Activated T-cell treated with anti-CD3 and anti-CD28 coated beads, Interleukin-2, amount 50 U/mL, for 48 hours (primary cell): ENCODE measurements around the gene MAB21L2.
"Not testable (repeated sequence)": the region's sequence is repeated elsewhere in the genome, so short reads cannot be mapped to it uniquely, and the experiment has no call there.

ENCODE experiments used
- DNase-seq, 2 experiments: peaks; one replicate each; pipeline ENCODE4 v3.0.0-alpha.2; 2020

MAB21L2 gene

DNA sequence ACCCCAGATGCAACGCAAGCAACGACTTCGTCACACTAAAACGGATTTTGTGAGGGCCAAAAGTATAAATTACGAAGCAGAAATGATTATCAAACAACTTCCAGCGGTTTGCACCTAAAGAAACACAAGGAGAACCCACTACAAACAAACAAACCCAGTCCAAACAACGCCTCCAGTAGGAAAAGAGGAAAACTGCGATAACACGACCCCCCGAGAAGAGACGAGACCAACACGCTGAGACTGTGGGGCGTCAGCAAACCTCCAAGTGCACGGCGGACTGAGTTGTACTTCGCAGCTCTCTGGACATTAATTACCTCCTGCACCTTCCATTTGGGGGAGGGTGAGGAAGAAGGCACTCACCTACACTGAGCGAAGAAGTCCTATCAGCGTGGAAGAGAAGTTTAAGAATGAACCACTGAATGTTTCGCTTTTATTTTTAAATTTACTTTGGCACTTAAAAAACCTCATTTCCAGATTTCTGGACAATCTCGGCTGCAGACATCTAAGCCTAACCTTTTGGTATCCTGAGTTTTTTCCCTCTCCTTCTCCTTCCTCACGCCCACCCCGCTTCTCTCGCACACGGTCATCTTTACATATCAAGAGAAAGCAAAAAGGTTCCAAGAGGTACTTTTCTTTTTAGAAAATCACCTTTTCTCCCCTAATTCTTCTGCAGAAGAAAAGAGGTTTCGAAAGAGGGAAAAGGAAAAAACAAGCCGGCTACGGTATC lies at the start of gene MAB21L2:
TSS of gene MAB21L2 (plus strand) at position 6 of the 727 bp plus-strand sequence. CDS start 879 bp downstream, outside the sequence.
- no peak for DNase-seq

DNA sequence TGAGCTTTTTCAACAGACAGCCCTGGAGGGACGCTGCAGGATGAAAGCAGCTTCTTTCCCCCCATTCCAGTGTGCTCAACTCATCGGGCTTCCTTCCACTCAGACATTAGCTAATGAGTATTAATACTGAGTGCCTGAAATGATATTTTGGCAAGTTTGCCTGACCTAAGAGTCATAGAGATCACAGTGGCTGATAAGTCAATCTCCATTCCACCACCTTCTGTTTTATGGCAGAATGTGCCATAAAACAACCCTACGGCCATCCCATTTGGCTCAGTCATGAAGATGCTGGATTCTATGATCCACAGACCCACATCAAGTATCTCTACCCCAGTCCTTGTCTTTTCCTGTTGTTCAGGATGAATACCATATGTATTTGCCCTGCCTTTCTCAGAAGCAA lies 48.3 kb upstream of the MAB21L2 start:
- no peak for DNase-seq

DNA sequence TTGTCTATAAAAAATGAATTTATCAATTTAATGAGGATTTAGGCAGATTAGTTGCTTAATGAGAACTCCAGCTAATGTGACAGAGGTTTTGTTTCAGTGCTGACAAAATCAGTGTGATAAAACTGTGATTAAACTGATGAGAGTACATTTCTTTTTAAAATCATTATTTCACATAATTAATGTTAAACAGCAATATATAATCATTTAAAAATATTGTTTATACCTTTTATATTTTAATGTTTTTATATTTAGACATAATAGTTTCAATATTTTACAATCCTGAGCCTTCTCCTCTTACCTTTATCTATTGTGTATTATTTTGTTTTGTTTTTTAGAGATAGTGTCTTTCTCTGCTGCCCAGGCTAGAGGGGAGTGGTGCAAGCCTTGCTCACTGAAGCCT lies 47.1 kb upstream of the MAB21L2 start:
- DNase-seq: no peak

DNA sequence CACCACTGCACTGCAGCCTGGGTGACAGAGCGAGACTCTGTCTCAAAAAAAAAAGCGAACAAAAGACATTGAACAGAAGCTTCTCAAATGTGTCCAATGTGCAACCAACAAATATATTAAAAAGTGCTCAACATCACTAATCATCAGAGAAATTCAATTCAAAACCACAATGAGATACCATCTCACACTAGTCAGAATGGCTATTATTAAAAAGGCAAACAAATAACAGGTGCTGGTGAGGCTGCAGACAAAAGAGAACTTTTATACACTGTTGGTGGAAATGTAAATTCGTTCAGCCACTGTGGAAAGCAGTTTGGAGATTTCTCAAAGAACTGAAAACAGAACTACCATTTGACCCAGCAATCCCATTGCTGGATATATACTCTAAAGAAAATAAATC lies 44.0 kb upstream of the MAB21L2 start:
- DNase-seq: not testable (repeated sequence)

DNA sequence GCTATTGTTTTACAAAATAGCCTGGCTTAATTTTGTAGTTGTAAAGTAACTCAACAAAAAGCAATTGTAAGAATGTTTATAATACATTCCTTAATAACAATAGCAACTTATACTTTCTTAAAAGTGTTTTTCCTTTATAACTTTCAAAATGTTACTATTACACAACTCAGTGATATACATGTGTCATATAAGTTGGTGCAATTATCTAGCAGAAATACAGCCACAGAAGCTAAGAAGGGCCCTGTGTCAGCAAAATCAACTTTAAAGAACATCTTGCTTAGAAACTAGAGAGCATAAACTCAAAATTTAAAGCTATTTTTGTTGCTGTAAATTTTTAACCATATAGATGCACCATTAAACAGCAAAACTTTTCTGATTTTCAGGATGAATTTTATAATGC lies 41.4 kb upstream of the MAB21L2 start:
- no peak for DNase-seq

DNA sequence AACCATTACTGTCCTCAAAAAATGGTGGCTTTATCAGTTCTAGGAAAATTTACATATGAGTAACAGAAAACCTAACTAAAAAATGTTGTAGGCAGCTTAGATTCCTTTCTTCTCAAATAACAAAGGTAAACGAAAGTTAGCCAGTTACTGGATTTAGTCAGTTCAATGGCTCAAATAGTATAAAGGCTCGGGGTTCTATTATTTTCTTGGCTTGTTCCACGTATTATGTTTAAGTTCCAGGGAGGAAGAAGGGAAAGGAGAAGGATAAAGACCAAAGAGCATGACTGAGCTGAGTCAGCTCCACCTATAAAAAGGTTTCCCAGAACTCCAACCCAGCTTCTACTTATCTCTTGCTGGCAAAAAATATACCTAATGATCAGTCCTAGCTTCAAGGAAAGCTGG lies 41.0 kb upstream of the MAB21L2 start:
- no peak for DNase-seq

DNA sequence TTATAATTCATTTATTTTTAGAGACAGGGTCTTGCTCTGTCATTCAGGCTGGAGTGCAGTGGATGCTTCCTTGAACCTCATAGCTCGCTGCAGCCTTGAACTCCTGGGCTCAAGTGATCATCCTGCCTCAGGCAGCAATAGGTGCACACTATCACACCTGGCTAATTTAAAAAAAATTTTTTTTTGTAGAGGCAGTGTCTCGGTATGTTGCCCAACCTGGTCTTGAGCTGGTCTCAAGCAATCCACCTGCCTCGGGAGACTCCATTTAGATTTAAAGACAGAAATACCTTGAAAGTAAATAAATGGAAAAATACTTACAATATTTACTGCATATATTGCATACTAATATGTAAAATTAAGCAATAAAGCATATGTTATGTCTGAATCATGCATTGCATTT lies 40.3 kb upstream of the MAB21L2 start:
- DNase-seq: no peak

DNA sequence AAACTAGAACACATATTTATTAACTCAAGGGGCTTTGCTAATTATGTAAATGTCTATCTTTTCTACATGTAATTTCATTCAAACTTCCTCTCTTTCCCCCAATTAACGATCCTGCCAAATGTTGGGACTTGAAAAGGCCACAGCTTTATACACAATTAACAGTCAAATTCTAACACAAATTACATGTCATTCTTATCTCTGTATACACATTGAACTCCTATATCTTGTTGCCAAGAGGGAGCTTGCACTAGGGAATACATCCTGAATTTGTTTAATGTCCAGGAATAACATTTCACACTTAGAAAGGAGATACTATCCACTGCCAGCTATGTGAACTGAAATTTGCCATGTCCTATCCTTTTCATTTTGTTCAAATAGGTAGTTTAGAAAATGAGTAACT lies 38.9 kb upstream of the MAB21L2 start:
- no peak for DNase-seq

DNA sequence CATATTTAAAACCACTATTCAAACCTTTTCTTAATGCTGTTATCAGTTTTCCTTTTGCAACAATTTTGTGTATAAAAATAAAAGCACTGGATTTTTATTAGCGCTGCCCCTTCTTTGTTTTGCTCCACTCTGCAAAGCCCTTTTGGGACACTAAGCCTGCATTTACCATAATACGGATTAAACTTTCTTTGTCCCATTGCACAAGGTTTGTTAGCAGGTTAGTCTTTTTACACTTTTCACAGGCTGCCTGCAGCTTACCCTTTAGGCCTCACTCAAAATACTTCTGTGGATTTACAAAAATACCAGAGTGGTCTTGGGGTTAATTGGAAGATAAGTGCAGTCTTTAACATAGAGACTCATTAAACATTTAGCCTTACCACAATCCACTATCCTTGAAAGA lies 35.7 kb upstream of the MAB21L2 start:
- no peak for DNase-seq

DNA sequence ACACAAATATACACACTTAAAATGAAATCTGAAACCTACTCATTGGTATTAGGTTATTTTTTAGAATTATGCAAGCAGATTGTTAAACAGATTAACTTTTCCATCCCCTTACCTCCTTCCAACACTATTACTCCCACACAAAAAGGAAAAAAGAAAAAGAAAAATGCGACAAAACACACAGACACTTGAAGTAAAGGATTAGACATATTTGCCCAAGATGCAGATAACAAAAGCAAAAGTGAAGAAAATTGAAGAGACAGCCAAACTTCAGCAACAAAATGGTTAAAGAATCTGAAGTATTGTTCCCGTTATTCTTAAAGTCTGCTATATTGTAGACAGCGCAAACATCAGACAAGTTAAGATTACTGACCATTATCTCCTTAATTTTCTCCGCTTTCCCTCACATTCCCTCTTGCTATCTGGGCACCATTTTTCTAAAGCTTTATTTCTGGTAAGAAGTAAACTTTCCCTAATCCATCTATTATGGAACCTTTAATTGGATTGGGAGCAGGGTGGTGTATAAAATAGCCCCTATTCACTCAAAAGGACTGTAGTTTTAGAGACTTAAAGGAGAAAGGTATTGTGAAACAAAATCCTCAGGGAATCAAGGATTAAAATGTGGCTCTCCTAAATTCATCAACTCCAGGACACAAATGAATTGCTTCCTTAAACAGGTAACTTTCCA lies 34.7 kb upstream of the MAB21L2 start:
- no peak for DNase-seq

DNA sequence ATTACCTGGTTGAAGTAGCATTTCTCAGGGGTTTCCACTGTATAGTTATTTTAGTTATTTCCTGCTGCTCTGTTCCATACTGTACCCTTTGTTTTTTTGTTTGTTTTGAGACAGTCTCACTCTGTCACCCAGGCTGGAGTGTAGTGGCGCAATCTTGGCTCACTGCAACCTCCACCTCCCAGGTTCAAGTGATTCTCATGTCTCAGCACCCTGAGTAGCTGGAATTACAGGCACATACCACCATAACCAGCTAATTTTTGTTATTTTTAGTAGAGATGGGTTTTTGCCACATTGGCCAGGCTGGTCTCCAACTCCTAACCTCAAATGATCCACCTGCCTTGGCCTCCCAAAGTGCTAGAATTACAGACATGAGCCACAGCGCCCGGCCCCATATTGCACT lies 24.1 kb upstream of the MAB21L2 start:
- DNase-seq: not testable (repeated sequence)

DNA sequence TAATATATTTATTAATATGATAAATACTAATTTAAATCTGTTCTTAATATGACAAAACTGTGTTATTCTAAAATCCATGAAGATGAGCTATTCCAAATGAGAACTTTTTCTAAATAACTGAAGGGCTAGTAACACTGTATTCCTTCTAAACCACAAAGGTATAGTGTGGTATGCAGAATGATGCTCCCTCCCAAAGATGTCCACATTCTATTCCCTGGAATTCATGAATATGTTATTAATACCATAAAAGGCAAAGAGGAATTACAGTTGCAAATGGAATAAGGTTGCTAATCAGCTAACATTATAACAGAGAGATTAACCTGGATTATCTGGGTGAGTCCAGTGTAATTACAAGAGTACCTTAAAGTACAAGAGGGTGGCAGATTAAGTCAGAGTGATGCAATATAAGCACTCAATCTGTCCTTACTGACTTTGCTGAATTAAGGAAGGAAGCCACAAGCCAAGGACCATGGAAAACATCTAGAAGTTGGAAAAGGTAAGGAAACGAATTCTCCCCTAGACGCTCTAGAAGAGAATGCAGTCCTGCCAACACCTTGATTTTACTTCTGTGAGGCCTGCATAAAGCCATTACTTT lies 20.7 kb upstream of the MAB21L2 start:
- DNase-seq: no peak

DNA sequence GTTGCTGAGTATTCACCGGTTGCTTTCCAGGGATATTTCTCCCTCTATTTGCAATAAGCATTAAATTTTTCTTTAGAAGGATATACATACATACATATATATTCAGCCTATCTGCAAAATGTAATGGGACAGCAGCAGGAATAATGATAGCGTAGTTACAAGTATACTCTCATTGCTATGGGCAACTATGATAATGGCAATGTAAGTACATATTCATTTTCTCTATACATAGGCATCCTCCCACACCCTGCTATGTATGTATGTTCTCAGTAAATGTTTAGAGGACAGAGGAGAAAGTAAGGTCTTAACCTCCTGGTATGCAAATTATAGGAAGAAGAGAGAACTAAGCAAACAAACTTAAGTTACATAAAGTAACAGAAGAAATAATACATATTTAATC lies 19.7 kb upstream of the MAB21L2 start:
- DNase-seq: no peak

DNA sequence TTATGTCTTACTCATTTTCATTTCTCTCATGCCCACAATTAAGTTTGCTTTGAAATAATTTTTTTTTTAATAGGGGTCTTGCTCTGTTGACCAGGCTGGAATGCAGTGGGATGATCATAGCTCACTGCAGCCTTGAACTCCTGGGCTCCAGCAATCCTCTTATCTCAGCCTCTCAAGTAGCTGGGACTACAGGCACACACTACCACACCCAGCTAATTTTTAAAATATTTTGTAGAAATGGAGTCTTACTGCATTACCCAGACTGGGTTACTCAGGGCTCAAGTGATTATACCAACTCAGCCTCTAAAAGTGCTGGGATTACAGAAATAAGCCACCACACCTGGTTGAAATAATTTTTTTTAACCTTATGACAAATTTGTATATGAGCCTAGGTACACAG lies 19.2 kb upstream of the MAB21L2 start:
- no peak for DNase-seq

DNA sequence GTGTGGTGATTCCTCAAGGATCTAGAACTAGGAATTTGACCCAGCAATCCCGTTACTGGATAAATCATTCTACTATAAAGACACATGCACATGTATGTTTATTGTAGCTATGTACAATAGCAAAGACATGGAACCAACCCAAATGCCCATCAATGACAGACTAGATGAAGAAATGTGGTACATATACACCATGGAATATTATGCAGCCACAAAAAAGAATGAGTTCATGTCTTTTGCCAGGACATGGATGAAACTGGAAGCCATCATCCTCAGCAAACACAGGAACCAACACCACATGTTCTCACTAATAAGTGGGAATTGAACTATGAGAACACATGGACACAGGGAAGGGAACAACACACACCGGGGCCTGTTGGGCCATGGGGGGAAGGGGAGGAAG lies 17.0 kb upstream of the MAB21L2 start:
- DNase-seq: not testable (repeated sequence)

DNA sequence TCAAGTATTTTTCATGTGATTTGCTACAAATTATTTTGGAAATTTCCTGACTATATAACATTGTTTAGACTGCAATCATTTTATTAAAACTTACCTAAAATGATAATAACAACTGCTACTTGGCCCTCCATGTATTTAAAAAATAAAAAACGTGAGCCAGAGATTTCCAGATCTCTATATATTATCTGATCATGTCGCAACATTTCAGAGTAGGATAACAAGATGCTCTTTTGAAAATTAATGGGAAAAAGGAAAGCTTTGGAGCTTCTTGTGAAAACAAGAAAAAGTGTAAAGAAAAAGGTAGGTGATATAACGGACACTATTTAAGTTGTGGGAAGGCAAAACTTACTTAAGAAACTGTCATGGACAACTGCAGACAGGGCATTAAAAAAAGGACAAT lies 14.9 kb upstream of the MAB21L2 start:
- no peak for DNase-seq

DNA sequence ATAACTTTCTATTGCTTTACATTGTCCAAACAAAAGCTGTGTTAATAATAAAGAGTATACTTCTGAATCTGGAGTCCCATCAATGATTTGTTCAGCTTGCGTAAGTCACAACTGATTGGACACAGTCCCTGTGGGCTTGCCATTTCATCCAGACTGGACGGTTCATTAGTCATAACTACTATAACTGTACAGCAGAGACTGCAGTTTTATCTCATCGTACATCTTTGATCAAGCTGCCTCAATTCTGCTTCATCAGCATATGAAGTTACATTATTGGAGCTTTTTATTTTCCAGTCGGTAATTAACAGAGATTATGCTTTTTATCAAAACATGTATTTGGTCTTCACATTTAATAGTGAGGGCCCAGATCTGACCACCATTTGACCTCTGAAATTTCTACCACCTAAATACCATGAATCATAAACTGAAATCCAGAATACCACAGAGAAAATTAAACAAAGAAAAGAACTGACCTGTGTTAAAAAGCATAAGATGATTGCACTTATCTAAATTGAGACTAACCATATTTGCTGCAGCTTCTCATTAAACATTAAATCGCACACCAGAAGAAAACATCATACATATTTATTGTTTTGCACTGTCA lies 12.5 kb upstream of the MAB21L2 start:
- DNase-seq: no peak

DNA sequence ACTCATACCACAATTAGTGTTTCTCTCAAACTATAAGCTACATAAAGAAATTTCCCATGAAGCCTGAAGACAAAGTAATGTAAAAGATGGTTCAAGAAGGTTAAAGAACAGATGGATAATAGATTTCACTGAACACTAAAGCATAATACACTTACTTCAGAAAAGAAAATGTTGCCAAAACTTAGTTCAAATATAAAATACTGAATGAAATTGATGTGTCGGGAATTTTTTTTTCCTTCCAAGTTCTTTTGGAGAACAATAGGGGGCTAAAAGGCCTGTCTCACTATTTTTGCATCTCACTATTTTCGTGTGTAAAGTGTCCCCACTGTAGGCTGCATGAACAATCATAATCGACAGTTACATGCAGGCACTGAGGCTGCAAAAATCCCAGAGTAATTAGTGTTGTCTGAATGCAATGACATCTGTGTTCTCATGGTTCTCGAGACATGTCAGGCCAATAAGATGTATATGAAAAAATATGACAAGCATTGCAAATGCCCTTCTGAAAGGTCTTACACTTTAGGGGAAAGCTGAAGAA lies 11.9 kb upstream of the MAB21L2 start:
- no peak for DNase-seq

DNA sequence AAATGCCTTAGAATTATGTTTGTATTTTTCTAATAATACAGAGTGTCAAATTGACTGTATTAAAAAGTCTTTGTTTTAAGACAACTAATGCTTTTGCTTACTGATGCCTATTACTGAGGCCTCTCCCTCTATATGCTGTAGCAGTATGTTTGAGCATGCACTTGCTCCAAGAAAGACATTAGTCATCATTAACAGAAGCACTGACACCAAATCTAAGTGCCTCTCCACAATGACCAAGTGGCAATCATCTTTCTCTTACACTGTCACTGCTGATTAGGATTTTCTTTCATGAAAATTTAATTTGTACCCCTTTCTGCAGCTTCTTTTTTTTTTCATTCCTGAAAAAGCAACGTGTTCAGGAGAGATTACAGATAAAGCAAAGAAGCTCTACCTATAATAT lies 11.1 kb upstream of the MAB21L2 start:
- DNase-seq: no peak

DNA sequence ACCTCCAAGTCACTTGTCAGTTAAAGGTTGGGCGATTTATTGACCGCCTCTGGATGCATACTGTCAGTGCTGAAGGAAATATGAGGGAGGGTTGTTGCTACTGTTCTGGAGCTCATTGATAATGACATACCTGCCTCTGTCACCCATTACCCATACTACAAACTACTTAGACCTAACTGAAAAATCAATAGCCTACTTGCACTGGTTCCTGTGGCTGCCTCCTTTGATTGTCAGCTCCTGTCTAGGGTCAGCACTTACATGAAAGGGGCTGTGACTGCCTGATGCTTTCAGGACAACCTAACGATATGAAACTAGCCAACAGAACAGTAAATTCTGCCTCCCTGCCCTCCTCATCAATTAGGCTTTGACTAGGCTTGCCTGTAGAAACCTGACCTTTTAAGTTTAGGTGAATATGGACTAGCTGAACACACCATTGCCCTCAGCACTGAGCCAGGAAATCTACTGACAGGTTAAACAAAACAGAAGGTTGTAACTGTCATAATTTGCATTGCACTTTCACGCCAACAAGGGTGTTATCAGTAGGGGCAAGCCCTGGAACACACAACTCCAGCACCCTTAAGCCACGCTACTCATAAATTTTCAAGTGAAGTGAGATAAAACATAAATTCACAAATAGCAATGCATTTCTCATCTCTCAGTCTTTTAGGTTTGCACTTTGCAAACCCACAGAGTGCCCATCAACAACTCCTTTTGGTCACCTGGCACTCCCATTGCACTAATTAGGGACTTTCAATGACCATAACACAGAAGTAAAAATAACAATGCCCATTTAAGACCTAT lies 9.0 kb upstream of the MAB21L2 start:
- no peak for DNase-seq

DNA sequence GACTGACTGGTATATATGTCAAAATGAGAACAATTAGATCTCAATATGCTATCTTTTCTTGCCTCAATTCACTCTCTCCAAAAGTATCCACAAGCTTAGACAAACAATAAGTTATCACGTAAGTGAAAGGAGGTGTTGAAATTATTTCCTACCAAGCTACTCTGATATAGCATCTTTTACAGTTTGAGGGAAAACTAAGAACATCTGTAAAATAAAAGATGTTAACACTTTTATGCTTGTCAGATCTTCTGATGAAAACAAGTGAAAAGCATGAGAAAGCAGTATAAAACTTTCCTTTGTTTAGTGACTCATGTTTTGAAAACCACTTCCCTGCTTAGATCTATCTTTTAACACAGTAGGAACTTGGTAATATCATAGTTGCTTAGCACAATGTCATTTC lies 8.4 kb upstream of the MAB21L2 start:
- no peak for DNase-seq

DNA sequence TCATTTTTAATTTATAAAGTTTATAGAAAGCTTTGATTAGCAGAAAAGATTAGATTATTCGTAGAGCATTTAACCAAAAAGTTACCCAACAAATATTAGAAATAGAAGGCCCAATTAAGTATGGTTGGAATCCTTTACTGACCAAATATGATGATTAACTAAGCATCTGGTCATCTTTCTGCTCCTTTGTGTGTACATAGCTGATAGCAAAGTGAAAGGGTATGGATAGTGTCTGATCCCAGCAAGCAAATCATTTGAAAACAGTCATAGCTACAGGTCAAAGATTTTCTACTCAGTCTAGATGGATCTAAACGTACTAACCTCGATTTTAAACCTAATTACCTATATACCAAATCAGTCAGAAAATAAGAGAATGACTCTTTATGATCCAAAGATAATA lies 7.3 kb upstream of the MAB21L2 start:
- DNase-seq: no peak

DNA sequence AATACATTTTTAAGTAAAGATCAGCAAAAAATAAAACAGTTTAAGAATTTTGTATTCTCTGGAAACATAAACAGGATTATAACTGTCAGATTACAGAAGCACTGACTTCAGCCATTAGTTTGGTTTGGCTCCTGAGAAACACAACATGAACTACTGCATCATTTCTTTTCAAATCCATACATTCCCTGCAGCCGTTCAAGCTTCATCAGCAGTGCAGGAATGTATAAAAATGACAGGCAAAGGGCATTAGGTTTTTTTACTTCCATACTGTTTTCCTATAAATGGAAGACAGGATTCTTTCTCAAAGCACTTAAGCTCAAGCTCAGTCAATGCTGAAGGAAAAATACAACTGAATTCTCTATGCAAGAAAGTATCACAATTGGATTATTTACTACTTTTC lies 4.2 kb upstream of the MAB21L2 start:
- DNase-seq: no peak
